ENCODE data around the gene FGFR2.
"Not testable (repeated sequence)": the region's sequence is repeated elsewhere in the genome, so short reads cannot be mapped to it uniquely, and the experiment has no call there.

The FGFR2 gene

DNA sequence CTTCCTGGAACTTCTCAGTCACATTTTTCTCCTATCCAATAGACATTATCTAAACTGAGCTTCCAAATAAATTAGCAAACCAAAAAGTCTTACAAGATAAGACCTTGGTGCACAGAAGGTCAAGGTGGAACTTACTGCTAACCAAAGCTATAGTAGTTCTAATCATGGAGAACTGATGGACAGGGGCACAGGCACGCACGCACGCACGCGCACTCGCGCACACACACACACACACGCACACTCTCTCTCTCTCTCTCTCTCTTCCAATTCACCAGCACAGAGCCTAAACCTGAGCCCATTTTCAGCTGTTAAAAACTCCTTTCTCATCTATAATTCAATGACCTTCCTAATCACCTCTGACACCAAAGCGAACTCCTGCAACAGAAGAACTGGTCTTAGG lies 7.5 kb downstream of the FGFR2 start:
- no peak for DNase-seq (ENCODE audit: low read depth)

- no peak for DNase-seq (ENCODE audit: low read depth)
Observed at GRCh38 chr10:121589553-121589952, 8.7 kb downstream of the FGFR2 start.

DNA sequence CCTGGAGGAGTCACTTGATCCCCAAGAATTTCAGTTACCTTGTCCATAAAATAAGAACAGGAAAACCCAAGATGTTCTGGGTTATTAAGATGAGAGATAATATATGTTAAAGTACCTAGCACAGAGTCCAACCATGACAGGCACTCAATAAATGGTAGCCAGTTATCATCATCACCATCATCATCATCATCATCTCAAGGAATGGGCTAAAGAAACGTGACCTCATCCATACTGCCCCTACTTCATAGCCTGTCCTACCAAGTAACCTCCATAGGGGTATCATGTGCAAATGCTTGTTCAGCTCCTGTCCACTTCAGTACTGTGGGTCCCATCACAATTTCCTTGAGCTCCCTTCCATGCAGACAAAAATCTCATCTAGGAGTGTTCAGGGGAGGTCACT lies 14.4 kb downstream of the FGFR2 start:
- no peak for DNase-seq (ENCODE audit: low read depth)

DNA sequence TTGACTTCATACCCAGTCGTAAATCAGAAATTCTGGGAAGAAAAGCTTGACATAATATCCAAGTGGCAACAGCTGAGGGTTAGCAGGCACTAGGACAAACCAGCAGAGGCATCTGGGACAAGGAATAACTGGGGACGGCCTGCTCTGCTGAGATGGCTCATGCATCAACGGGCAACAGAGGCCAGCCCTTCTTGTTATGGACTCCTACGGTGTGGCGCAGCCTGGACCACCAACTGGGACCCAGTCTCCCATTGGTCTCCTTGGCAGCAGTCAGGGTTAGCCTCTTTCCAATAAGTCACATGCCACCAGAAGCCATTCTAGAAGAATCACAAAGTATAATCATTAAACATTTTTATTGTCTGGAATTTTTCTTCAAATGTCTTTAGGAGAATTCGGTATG lies 15.0 kb downstream of the FGFR2 start:
- no peak for DNase-seq (ENCODE audit: low read depth)

DNA sequence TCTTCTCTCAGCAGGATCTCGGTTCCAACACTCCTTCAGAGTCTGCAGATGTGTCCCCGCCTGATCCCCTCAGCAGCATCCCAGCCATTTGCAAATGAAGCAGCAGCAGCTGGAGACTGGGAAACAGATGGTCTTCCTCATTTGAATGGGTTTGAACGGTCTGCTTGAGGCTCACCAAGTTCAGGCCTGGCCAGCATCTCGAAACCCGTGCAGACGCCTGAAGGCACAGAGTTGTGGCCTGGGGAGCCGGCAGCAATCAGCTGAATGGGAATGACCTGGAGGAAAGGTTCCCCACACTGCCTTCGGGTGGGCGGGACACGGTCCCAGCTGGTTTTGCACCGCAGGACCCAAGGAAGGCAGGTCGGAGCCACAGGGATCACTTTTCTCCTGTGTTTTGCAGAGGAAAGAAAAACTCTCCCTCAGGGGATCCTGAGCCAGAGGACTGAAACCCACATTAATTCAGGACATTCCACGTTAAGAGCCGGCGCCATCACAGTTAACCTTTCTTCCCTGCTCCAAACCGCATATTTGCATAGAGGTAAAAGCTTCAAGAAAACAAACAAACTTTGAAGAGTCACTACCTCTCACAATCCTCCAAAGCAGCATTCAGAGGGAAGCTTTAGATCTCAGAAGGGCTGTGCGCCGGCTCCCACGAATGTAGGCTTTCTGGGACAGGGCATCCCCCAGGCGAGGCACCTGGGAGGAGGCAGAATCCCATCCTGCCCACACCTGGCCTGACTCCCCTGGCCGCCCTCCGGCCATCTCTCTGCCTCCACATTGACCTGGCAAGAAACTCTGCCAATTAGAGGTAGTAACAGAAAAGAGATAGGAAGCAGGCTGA lies 17.7 kb downstream of the FGFR2 start:
- DNase-seq (ENCODE audit: low read depth), result no peak

GRCh38 chr10:121579656-121580055 lies 18.6 kb downstream of the FGFR2 start:
- no peak for DNase-seq (ENCODE audit: low read depth)

- DNase-seq (ENCODE audit: low read depth), result no peak
Observed at GRCh38 chr10:121578965-121579364, 19.3 kb downstream of the FGFR2 start.

DNA sequence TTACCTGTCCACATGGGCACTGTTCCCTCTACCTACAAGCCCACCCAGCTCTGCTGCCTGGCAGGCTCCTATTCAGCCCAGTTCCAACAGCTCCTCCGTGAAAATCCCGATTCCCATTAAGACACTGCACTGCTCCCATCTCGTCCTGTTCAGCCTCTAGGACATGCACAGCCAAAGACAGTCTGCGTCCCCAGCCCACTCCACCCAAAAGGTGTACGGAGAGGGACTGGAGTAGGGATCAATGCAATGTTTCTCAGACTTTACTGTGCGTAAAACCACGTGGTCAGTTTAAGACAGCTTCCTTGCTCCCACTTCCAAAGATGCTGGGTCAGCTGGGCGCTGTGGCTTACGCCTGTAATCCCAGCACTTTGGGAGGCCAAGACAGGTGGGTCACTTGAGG lies 19.9 kb downstream of the FGFR2 start:
- DNase-seq (ENCODE audit: low read depth), result no peak

GRCh38 chr10:121577568-121577967 lies 20.7 kb downstream of the FGFR2 start:
- no peak for DNase-seq (ENCODE audit: low read depth)

DNA sequence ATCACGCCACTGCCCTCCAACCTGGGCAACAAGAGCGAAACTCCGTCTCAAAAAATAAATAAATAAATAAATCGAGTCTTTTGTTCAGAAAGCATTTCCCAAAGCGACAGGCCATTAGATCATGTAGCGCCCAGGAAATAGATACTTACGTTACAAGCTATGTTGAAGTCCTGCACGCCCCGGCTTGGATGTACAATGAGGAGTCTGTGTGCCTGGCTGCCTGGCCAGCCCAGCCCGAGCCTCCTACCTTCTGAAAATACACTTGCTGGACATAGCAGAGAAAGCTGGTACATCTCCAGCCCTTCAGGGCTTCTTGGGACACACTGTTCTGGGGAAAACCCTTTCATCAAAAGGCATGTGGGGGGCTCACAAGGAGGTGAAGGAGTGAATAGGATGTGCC lies 22.1 kb downstream of the FGFR2 start:
- DNase-seq (ENCODE audit: low read depth), result no peak

GRCh38 chr10:121574519-121575166 lies 23.6 kb downstream of the FGFR2 start:
- DNase-seq (ENCODE audit: low read depth), result no peak

GRCh38 chr10:121573538-121573941 lies 24.7 kb downstream of the FGFR2 start:
- no peak for DNase-seq (ENCODE audit: low read depth)

- DNase-seq (ENCODE audit: low read depth), result no peak
Observed at GRCh38 chr10:121572859-121573537, 25.2 kb downstream of the FGFR2 start.

GRCh38 chr10:121570315-121570714 lies 27.9 kb downstream of the FGFR2 start:
- no peak for DNase-seq (ENCODE audit: low read depth)

DNA sequence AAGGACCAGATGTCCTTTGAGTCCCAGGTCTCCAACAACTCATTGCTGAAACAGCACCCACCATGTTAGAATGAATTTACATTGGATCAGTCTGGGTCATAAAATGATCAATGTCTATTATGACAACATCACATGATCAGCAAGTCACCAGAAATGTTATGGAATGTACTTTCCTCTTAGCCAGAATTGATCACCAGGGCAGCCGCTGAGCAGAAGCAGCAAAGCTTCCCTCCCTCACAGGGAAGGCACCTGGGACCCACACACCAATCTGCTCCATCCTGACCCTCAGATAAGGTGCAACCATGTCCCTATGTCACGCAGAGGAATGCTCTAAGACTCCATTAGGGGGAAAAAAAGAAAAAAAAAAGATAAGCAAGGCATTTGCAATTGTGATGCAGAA lies 30.0 kb downstream of the FGFR2 start:
- no peak for DNase-seq (ENCODE audit: low read depth)

DNA sequence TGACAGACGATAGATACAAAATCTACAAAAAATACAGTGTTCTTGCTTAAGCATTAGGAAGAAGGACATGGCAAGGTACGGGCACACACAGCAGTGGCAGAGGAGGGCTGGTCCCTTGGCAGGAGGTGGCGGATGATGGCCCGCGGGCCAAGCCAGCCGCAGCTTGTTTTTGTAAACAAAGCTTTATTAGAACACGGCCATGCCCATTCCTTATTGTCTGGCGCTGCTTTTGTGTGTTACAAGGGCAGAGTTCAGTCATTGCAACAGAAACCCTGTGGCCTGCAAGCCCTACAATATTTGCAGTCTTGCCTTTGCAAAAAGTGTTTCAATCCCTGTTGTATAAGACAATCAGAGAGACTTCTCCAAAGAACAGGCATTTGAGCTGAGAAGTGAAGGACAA lies 30.7 kb downstream of the FGFR2 start:
- DNase-seq (ENCODE audit: low read depth), result no peak

GRCh38 chr10:121566755-121567154 lies 31.5 kb downstream of the FGFR2 start:
- no peak for DNase-seq (ENCODE audit: low read depth)

- no peak for DNase-seq (ENCODE audit: low read depth)
Observed at GRCh38 chr10:121559326-121560026, 38.8 kb downstream of the FGFR2 start.

DNA sequence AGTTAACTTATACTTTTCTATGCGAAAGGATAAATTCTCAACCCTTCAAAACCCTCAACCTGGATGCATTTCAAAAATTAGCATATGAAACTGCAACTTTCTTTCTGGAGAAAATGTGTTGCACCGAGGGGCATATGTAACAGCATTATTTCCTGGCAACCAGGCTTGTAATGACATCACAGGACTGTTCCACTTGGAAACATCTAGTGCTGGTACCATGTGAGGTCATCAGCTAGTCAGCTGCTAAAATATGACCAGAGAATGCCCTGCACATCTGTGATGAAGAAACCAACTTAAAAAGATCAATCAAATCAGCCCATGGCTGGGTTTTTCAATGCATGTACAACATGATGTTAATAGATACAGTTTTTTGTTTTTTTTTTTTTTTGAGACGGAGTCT lies 40.0 kb downstream of the FGFR2 start:
- DNase-seq (ENCODE audit: low read depth), result no peak

GRCh38 chr10:121556918-121557573 lies 41.2 kb downstream of the FGFR2 start:
- DNase-seq (ENCODE audit: low read depth), result no peak

GRCh38 chr10:121556455-121556854 lies 41.8 kb downstream of the FGFR2 start:
- DNase-seq (ENCODE audit: low read depth), result no peak

GRCh38 chr10:121554916-121555315 lies 43.3 kb downstream of the FGFR2 start:
- DNase-seq (ENCODE audit: low read depth), result not testable (repeated sequence)
